Peyer's patch (tissue), 4 donors: ENCODE measurements around the gene TRERF1. TPM values are rescaled to one million over a fixed set of nuclear protein-coding genes. Genes with fewer than 3 reads are reported as not detected.

ENCODE experiments used
- DNase-seq, 3 donors: peaks; one replicate each; pipeline ENCODE4 v3.0.0-alpha.2; 2017 to 2019
- H3K27ac ChIP-seq, 4 donors: fragments of 200-600 bp; sonication (generic); one replicate each; pipeline ENCODE4 v1.5.1; 2016 to 2019
- H3K27me3 ChIP-seq, 2 donors: fragments of 200-600 bp; sonication (generic); one replicate each; pipeline ENCODE4 v1.5.1; 2019
- H3K36me3 ChIP-seq, 3 donors: fragments of 200-600 bp; sonication (generic); one replicate each; pipeline ENCODE4 v1.5.1; 2016 to 2019
- H3K4me1 ChIP-seq, 4 donors: fragments of 200-600 bp; sonication (generic); one replicate each; pipeline ENCODE4 v1.5.1; 2016 to 2019
- H3K4me3 ChIP-seq, 4 donors: fragments of 200-600 bp; sonication (generic); 1 replicate in 3 of 4; 2 replicates in 1 of 4; pipeline ENCODE4 v1.5.1; 2016 to 2019; ENCODE audit warnings: mild to moderate bottlenecking in 1 of 4
- H3K9me3 ChIP-seq, 4 donors: fragments of 200-600 bp; sonication (generic); one replicate each; pipeline ENCODE4 v1.5.1; 2016 to 2019; ENCODE audit warnings: mild to moderate bottlenecking in 1 of 4
- CTCF ChIP-seq, 6 experiments: fragments of 450-650 bp in 4 of 6; fragments of 200-600 bp in 2 of 6; sonication (generic) in 1 of 6; IDR thresholded peaks; one replicate each; pipeline ENCODE4 v1.5.1; 2017 to 2019; ENCODE audit warnings: antibody characterized with exemption in 6 of 6, mild to moderate bottlenecking in 3 of 6, moderate library complexity in 1 of 6
- POLR2A ChIP-seq, 2 donors: fragments of 450-650 bp; IDR thresholded peaks; one replicate each; pipeline ENCODE4 v1.5.1; 2017; ENCODE audit warnings: antibody characterized with exemption in 2 of 2, mild to moderate bottlenecking in 2 of 2, moderate library complexity in 2 of 2
- total RNA-seq, 4 donors: library from RNA; depleted of rRNA; stranded (reverse); fragments of >200 nt; gene quantifications; one replicate each; pipeline ENCODE4 v1.1.0, GENCODE V29; 2016

The TRERF1 gene
- total RNA-seq, 4 donors from 2014 or later = 4.6 to 28.1 (median 8.5) TPM

GRCh38 chr6:42453031-42453653 lies 1.4 kb upstream of the TRERF1 start:
- Histone ChIP-seq H3K27ac (peak overlapping the region; percentile 89 to 96 (median 94)), H3K4me3 (peak overlapping the region; percentile 74 to 97 (median 86)), H3K27me3 (no peaks in the 10 kb centered on the region), H3K9me3 (no peaks in the 10 kb centered on the region), H3K36me3 (no peaks in the 10 kb centered on the region), H3K4me1 (peaks cover 0 to 40% (median 4%) of the 10 kb centered on the region in 4 donors)
- peak; percentile 74 to 91 (median 83) for DNase-seq
- TF ChIP-seq CTCF (IDR thresholded peaks at IDR 0.05) (no peak), POLR2A (IDR thresholded peaks at IDR 0.05) (peak in 1 of 2 donors; percentile 51)

- Histone ChIP-seq H3K9me3 (no peaks in the 10 kb centered on the region), H3K27ac (peak overlapping the region; percentile 89 to 96 (median 94)), H3K4me1 (peaks cover 0 to 40% (median 4%) of the 10 kb centered on the region in 4 donors), H3K4me3 (peak overlapping the region; percentile 74 to 97 (median 86)), H3K27me3 (no peaks in the 10 kb centered on the region), H3K36me3 (no peaks in the 10 kb centered on the region)
- TF ChIP-seq POLR2A (IDR thresholded peaks at IDR 0.05) (peak; percentile 35 to 50), CTCF (IDR thresholded peaks at IDR 0.05) (no peak)
- peak; percentile 61 to 86 (median 75) for DNase-seq
Observed at GRCh38 chr6:42452171-42453030, 675 bp upstream of the TRERF1 start.

- H3K27ac ChIP-seq = peak overlapping the region; percentile 89 to 96 (median 94)
Observed at GRCh38 chr6:42450477-42451332, 1.0 kb downstream of the TRERF1 start.

GRCh38 chr6:42449917-42450476 lies 1.7 kb downstream of the TRERF1 start:
- Histone ChIP-seq H3K27me3 (no peaks in the 10 kb centered on the region), H3K27ac (peak overlapping the region; percentile 30 to 96 (median 94)), H3K36me3 (no peaks in the 10 kb centered on the region), H3K4me3 (peak overlapping the region; percentile 74 to 97 (median 86)), H3K4me1 (peaks cover 0 to 40% (median 4%) of the 10 kb centered on the region in 4 donors), H3K9me3 (no peaks in the 10 kb centered on the region)
- TF ChIP-seq POLR2A (IDR thresholded peaks at IDR 0.05) (no peak), CTCF (IDR thresholded peaks at IDR 0.05) (no peak)
- no peak for DNase-seq

More at GRCh38 chr6:42450477-42451332, 1.0 kb downstream of the TRERF1 start:
- H3K36me3 ChIP-seq = no peaks in the 10 kb centered on the region
- H3K27me3 ChIP-seq = no peaks in the 10 kb centered on the region
- H3K4me1 ChIP-seq = peaks cover 0 to 40% (median 4%) of the 10 kb centered on the region in 4 donors
- DNase-seq = peak in 2 of 3 donors; percentile 52
- TF ChIP-seq CTCF (IDR thresholded peaks at IDR 0.05) (no peak), POLR2A (IDR thresholded peaks at IDR 0.05) (no peak)
- H3K4me3 ChIP-seq = peak overlapping the region; percentile 74 to 97 (median 86)
- no peaks in the 10 kb centered on the region for H3K9me3 ChIP-seq
